Right cardiac atrium (tissue), 5 donors: Measurements from ENCODE around the gene TARS2. TPM values are rescaled to one million over a fixed set of nuclear protein-coding genes. Genes with fewer than 3 reads are reported as not detected.

Experiments used
- ATAC-seq, 2 donors: fragments of 200-7000 bp; cut with Tn5 transposase; one replicate each; pipeline versions ENCODE4 v1.8.0 to v1.9.1; 2020; ENCODE audit warnings: moderate library complexity in 2 of 2, mild to moderate bottlenecking in 1 of 2
- DNase-seq, 3 donors: peaks; one replicate each; pipeline ENCODE4 v3.0.0-alpha.2; 2020
- H3K27ac ChIP-seq: one replicate; pipeline ENCODE4 v1.5.1; 2013; ENCODE audit warnings: mild to moderate bottlenecking, low read length, control low read depth, moderate library complexity
- H3K27me3 ChIP-seq: one replicate; pipeline ENCODE4 v1.6.1; 2013; ENCODE audit not compliant: control insufficient read depth, insufficient read depth
- H3K4me1 ChIP-seq: one replicate; pipeline ENCODE4 v1.6.1; 2013; ENCODE audit warnings: low read length; ENCODE audit not compliant: control insufficient read depth, insufficient read depth
- H3K4me3 ChIP-seq: one replicate; pipeline ENCODE4 v1.5.1; 2013; ENCODE audit warnings: low read length, control low read depth
- H3K9me3 ChIP-seq: one replicate; pipeline ENCODE4 v1.6.1; 2013; ENCODE audit warnings: low read length; ENCODE audit not compliant: control insufficient read depth
- WGBS: extraction: QIAGEN DNeasy Blood & Tissue Kit; methylation state at CpG from one replicate; pipeline ENCODE4 v1.1.7; 2013; 5-methylcytosine and 5-hydroxymethylcytosine counted together
- intact Hi-C, 4 donors: fragments of 100-400 bp; cut with DNase I; formaldehyde crosslinking; loops; one replicate each; pipeline versions ENCODE4 v1.11.0 to v1.14.0; 2022 to 2023
- polyA plus RNA-seq: library from polyadenylated mRNA; stranded (reverse); fragments of 200-250 nt; gene quantifications from one replicate; pipeline ENCODE4 v1.2.3, GENCODE V29; 2013
- total RNA-seq, 4 donors: library from RNA; stranded (reverse); fragmentation: NEBNext Ultra II Directional; extraction: Animal tissue kit (Norgen Biotek cat#: 25700); gene quantifications; one replicate each; pipeline ENCODE4 v1.2.1, GENCODE V29; 2021
- donor health status: healthy with polysubstance abuse.
- donor health status: DM: no; HTN: yes; CAD: no.
- donor health status: DM: no; HTN: no; CAD: no.
- donor health status: DM: no; HTN: yes; CAD: no; lungs with severe emphysema.
- donor health status: DM: yes; HTN: yes; CAD: no.

Gene TARS2
- total and polyA plus RNA-seq, 5 donors, result 15.1 to 23.2 (median 21.1) TPM

GRCh38 chr1:150507912-150508864, 21.0 kb downstream of the TARS2 start, which contains the start of gene ECM1:
Gene ECM1 (plus strand): TSS chr1:150508109. CDS start chr1:150508210, 101 bp downstream.
- Histone ChIP-seq H3K4me1 (peaks cover 3% of the 10 kb centered on the region), H3K27ac (peak within 1 kb of the TSS; percentile 82), H3K9me3 (no peaks in the 10 kb centered on the region), H3K4me3 (peak within 1 kb of the TSS; percentile 32), H3K27me3 (no peaks in the 10 kb centered on the region)
- WGBS, result 33% methylated on average over 7 of the region's 7 CpGs
- intact Hi-C loops, result no loop called here
- peak; percentile 84 to 94 for ATAC-seq
- peak; percentile 70 to 74 (median 73) for DNase-seq

GRCh38 chr1:150508982-150509381, 21.8 kb downstream of the TARS2 start:
- DNase-seq (no peak), ATAC-seq (peak in 1 of 2 donors; percentile 3)
- intact Hi-C loops, result no loop called here
- 59% methylated on average over 4 of the region's 4 CpGs for WGBS
- Histone ChIP-seq H3K27ac (no peak overlapping the region), H3K4me1 (peaks cover 3% of the 10 kb centered on the region), H3K9me3 (no peaks in the 10 kb centered on the region), H3K27me3 (no peaks in the 10 kb centered on the region), H3K4me3 (peak overlapping the region; percentile 32)

- peaks cover 5% of the 10 kb centered on the region for H3K4me1 ChIP-seq
- H3K4me3 ChIP-seq, result no peak overlapping the region
- intact Hi-C loops, result no loop called here
- DNase-seq (peak in 1 of 3 donors; percentile 45), ATAC-seq (no peak)
- no peak overlapping the region for H3K27ac ChIP-seq
- WGBS, result 94% methylated on average over 12 of the region's 12 CpGs
- no peaks in the 10 kb centered on the region for H3K9me3 ChIP-seq
- H3K27me3 ChIP-seq, result no peaks in the 10 kb centered on the region
These were observed 24.3 kb downstream of the TARS2 start for GRCh38 chr1:150511551-150511950.

GRCh38 chr1:150511985-150512660, 24.9 kb downstream of the TARS2 start:
- WGBS, result 93% methylated on average over 17 of the region's 17 CpGs
- Histone ChIP-seq H3K4me3 (no peak overlapping the region), H3K4me1 (peaks cover 6% of the 10 kb centered on the region), H3K27me3 (no peaks in the 10 kb centered on the region), H3K27ac (no peak overlapping the region), H3K9me3 (no peaks in the 10 kb centered on the region)
- DNase-seq (peak in 1 of 3 donors; percentile 34), ATAC-seq (no peak)
- intact Hi-C loops, result no loop called here

GRCh38 chr1:150512846-150513245, 25.6 kb downstream of the TARS2 start:
- Histone ChIP-seq H3K27me3 (no peaks in the 10 kb centered on the region), H3K4me1 (peaks cover 6% of the 10 kb centered on the region), H3K27ac (no peak overlapping the region), H3K4me3 (no peak overlapping the region), H3K9me3 (no peaks in the 10 kb centered on the region)
- 61% methylated on average over 2 of the region's 2 CpGs for WGBS
- intact Hi-C loops, result no loop called here
- no peak for ATAC-seq
- DNase-seq, result peak in 1 of 3 donors; percentile 16

GRCh38 chr1:150513351-150513791, 26.2 kb downstream of the TARS2 start:
- no peak overlapping the region for H3K27ac ChIP-seq
- ATAC-seq (no peak), DNase-seq (peak in 1 of 3 donors; percentile 11)
- H3K9me3 ChIP-seq, result no peaks in the 10 kb centered on the region
- 78% methylated on average over 7 of the region's 7 CpGs for WGBS
- peaks cover 6% of the 10 kb centered on the region for H3K4me1 ChIP-seq
- H3K27me3 ChIP-seq, result no peaks in the 10 kb centered on the region
- no peak overlapping the region for H3K4me3 ChIP-seq
- intact Hi-C loops, result no loop called here

GRCh38 chr1:150514260-150514659, 27.0 kb downstream of the TARS2 start:
- Histone ChIP-seq H3K27ac (no peak overlapping the region), H3K4me3 (no peak overlapping the region), H3K27me3 (no peaks in the 10 kb centered on the region), H3K9me3 (no peaks in the 10 kb centered on the region), H3K4me1 (peaks cover 3% of the 10 kb centered on the region)
- WGBS, result 86% methylated on average over 9 of the region's 9 CpGs
- peak in 1 of 3 donors; percentile 33 for DNase-seq
- intact Hi-C loops, result no loop called here
- ATAC-seq, result no peak

GRCh38 chr1:150514913-150515327, 27.7 kb downstream of the TARS2 start:
- peak overlapping the region; percentile 76 for H3K27ac ChIP-seq
- 30% methylated on average over 21 of the region's 21 CpGs for WGBS
- intact Hi-C loops, result no loop called here
- H3K4me1 ChIP-seq, result peaks cover 3% of the 10 kb centered on the region
- DNase-seq (no peak), ATAC-seq (peak in 1 of 2 donors; percentile 3)
- no peaks in the 10 kb centered on the region for H3K9me3 ChIP-seq
- no peaks in the 10 kb centered on the region for H3K27me3 ChIP-seq
- H3K4me3 ChIP-seq, result peak overlapping the region; percentile 62

GRCh38 chr1:150515328-150516049, 28.3 kb downstream of the TARS2 start, which contains the start of gene FALEC:
Gene FALEC (plus strand): TSS chr1:150515752.
- H3K4me3 ChIP-seq, result peak within 1 kb of the TSS; percentile 62
- H3K27ac ChIP-seq, result peak within 1 kb of the TSS; percentile 76
- H3K27me3 ChIP-seq, result no peaks in the 10 kb centered on the region
- ATAC-seq, result peak; percentile 99
- intact Hi-C loops, result no loop called here
- under 1% methylated on average over 54 of the region's 54 CpGs for WGBS
- peak; percentile 99 to 100 (median 99) for DNase-seq
- peaks cover 3% of the 10 kb centered on the region for H3K4me1 ChIP-seq
- H3K9me3 ChIP-seq, result no peaks in the 10 kb centered on the region

GRCh38 chr1:150516050-150516591, 28.9 kb downstream of the TARS2 start:
- 1% methylated on average over 19 of the region's 19 CpGs for WGBS
- DNase-seq, result peak in 1 of 3 donors; percentile 54
- Histone ChIP-seq H3K27me3 (no peaks in the 10 kb centered on the region), H3K27ac (peak overlapping the region; percentile 23), H3K4me1 (peaks cover 3% of the 10 kb centered on the region), H3K9me3 (no peaks in the 10 kb centered on the region), H3K4me3 (peak overlapping the region; percentile 62)
- peak in 1 of 2 donors; percentile 1 for ATAC-seq
- intact Hi-C loops, result no loop called here
